ENCODE data around the gene CD300LG.

DNA sequence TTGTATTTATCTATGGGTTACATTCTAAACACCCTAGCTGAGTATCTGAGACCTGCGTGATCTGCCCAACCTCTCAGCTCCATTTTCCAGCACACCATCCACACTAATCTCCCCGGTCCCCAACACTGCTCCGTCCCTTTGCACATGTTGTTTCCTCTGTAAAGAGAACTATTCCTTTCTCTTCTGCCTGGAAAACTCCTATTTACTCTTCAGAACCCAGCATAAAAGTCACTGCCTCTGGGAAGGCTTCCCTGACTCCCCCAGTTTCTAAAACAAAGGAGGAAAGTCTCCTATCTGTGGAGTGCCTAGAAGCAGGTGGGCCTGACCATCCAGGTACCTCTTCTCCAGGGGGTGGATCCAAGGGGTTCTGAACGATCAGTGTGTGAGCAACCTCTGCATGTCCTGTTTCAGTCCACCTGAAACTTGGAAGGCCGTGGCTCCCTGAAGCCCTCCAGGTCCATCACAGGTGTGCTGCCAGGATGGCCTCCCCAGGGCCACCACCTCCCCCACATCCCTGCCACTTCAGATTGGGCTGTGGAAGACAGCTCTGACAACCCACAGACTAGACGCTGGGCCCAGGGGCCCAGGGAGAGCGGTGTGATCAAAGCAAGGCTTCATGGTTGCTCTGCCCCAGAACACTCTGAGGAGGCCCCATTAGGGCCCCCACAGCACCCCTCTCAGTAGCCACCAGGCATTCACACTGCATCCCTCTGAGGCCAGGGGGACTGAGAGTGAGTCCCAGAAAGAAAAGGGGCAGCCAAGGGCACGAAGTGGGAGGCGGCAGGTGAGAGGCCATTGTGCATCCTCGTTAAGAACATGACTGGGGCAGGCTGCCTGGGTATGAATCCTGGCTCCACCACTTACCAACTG is 34.3 kb upstream of the CD300LG start:
- TF ChIP-seq CTCF (IDR thresholded peaks at IDR 0.05; ENCODE audit: poor library complexity) (no peak), EZH2 (IDR thresholded peaks at IDR 0.05; ENCODE audit: borderline replicate concordance) (no peak)
